Glomerular visceral epithelial cell (primary cell): Measurements from ENCODE around the gene GTF2H1.
"Not testable (repeated sequence)": the region's sequence is repeated elsewhere in the genome, so short reads cannot be mapped to it uniquely, and the experiment has no call there.

ENCODE experiments used
- DNase-seq: peaks from one replicate; pipeline ENCODE4 v3.0.0-alpha.2; 2016; ENCODE audit errors: extremely low spot score

The GTF2H1 gene

GRCh38 chr11:18319914-18320313 lies 2.5 kb upstream of the GTF2H1 start:
- no peak for DNase-seq

GRCh38 chr11:18320617-18321016 lies 1.8 kb upstream of the GTF2H1 start:
- no peak for DNase-seq

GRCh38 chr11:18321578-18321968 lies 794 bp upstream of the GTF2H1 start:
- DNase-seq = no peak

- no peak for DNase-seq
These were observed 627 bp downstream of the GTF2H1 start for GRCh38 chr11:18322818-18323570.

- not testable (repeated sequence) for DNase-seq
These were observed 1.5 kb downstream of the GTF2H1 start for GRCh38 chr11:18323881-18324280.

GRCh38 chr11:18324381-18324780 lies 2.0 kb downstream of the GTF2H1 start:
- no peak for DNase-seq

- DNase-seq = no peak
These were observed 7.0 kb downstream of the GTF2H1 start for GRCh38 chr11:18329196-18329870.

- DNase-seq = no peak
These were observed 8.6 kb downstream of the GTF2H1 start for GRCh38 chr11:18330921-18331320.

- no peak for DNase-seq
These were observed 9.9 kb downstream of the GTF2H1 start for GRCh38 chr11:18332302-18332701.

GRCh38 chr11:18332891-18333290 lies 10.5 kb downstream of the GTF2H1 start:
- no peak for DNase-seq

GRCh38 chr11:18347471-18348125 lies 25.2 kb downstream of the GTF2H1 start:
- no peak for DNase-seq

- no peak for DNase-seq
These were observed 30.2 kb downstream of the GTF2H1 start for GRCh38 chr11:18352581-18352980.

GRCh38 chr11:18358646-18359045 lies 36.3 kb downstream of the GTF2H1 start:
- DNase-seq = no peak

GRCh38 chr11:18361154-18361553 lies 38.8 kb downstream of the GTF2H1 start:
- DNase-seq = no peak

- DNase-seq = no peak
These were observed 42.2 kb downstream of the GTF2H1 start for GRCh38 chr11:18364495-18365073.

- DNase-seq = no peak
These were observed 43.4 kb downstream of the GTF2H1 start for GRCh38 chr11:18365741-18366140.

- DNase-seq = no peak
These were observed 43.9 kb downstream of the GTF2H1 start for GRCh38 chr11:18366286-18366685.

GRCh38 chr11:18367431-18367830 lies 45.1 kb downstream of the GTF2H1 start:
- DNase-seq = no peak

GRCh38 chr11:18368221-18368620 lies 45.9 kb downstream of the GTF2H1 start:
- DNase-seq = no peak

GRCh38 chr11:18369398-18369797 lies 47.0 kb downstream of the GTF2H1 start:
- DNase-seq = no peak

GRCh38 chr11:18371279-18371678 lies 48.9 kb downstream of the GTF2H1 start:
- no peak for DNase-seq

GRCh38 chr11:18372201-18372600 lies 49.8 kb downstream of the GTF2H1 start:
- no peak for DNase-seq

- DNase-seq = no peak
These were observed 52.6 kb downstream of the GTF2H1 start for GRCh38 chr11:18374956-18375355.
